Measurements from ENCODE around the gene LAMC3.

LAMC3 gene

DNA sequence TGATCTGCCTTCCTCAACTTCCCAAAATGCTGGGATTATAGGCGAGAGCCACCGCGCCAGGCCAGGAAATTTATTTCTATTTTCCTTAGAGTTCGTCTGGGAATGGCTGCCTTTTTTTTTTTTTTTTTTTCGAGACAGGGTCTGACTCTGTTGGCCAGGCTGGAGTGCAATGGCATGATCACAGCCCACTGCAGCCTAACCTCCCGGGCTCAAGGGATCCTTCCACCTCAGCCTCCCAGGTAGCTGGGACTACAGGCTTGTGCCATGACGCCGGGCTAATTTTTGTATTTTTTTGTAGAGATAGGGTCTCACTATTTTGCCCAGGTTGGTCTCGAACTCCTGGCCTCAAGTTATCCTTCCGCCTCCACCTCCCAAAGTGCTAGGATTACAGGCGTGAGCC lies 888 bp upstream of the LAMC3 start:
- Histone ChIP-seq H3K9me3 (ENCODE audit: control insufficient read depth, low read depth, low read length) (no peaks in the 10 kb centered on the region), H3K9ac (ENCODE audit: low read length) (no peak overlapping the region), H3K4me3 (ENCODE audit: low read length) (no peak overlapping the region), H3K27me3 (ENCODE audit: control insufficient read depth, insufficient read depth, low read length) (peaks cover 20% of the 10 kb centered on the region), H3K4me1 (ENCODE audit: control insufficient read depth, low read depth, low read length) (peaks cover 11% of the 10 kb centered on the region), H3K36me3 (ENCODE audit: control insufficient read depth, low read depth, low read length) (no peaks in the 10 kb centered on the region), H3K27ac (ENCODE audit: low read length) (no peak overlapping the region)

DNA sequence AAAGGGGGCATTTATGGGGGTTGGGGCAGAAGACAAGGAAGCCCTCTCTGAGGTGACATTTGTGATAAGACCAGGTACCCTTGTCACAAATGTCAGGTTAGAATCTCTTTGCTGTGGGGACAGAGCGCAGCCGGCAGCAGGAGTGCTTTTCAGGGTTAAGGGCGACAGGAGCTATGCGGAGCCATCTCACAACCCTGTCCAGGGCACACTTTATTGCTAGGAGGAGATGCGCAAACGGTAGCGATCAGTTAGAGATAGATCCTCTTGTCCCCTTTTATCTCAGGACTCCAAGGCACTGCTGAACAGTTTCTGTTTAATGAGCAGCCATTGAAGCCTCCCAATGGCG lies 438 bp upstream of the LAMC3 start:
- no peaks in the 10 kb centered on the region for H3K36me3 ChIP-seq (ENCODE audit: control insufficient read depth, low read depth, low read length)
- H3K4me3 ChIP-seq (ENCODE audit: low read length) = peak overlapping the region; percentile 53
- peaks cover 11% of the 10 kb centered on the region for H3K4me1 ChIP-seq (ENCODE audit: control insufficient read depth, low read depth, low read length)
- H3K9me3 ChIP-seq (ENCODE audit: control insufficient read depth, low read depth, low read length) = no peaks in the 10 kb centered on the region
- no peak overlapping the region for H3K27ac ChIP-seq (ENCODE audit: low read length)
- peaks cover 20% of the 10 kb centered on the region for H3K27me3 ChIP-seq (ENCODE audit: control insufficient read depth, insufficient read depth, low read length)
- no peak overlapping the region for H3K9ac ChIP-seq (ENCODE audit: low read length)

DNA sequence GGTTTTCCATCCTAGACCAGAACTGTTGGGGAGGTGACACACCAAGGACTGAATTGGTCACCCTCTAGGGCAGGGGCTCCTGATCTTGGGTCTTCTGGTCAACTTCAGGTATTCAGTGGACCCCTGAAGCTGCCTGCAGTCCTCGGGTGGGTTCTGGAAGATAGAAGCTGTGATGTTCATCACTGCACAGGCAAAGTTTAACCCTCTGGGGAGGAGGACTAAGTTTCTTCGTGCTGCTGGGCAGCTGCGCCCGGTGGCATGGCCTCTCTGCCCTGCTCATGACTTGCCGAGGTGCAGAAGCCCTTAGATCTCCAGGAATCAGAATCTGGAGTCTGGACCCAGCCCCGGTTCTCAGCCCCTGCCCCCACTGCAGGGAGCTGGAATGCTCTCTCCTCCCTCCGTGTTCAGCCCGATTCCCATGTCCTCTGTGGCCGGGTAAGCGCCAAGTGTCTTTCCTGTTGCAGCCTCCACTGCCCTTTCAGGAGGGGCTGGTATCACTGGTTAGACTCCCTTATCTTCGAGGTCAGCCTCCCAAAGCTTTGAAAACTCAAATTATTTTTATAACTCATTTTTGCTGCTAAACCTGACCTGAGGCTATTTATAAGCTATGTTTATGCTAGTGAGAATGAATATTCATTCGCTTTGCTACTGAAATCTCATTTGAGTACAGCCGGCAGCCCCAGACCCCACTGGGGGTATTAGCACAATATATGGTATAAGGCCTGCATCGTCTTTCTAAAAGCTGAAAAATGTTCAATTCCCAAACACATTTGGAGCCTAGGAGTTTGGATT lies 1.7 kb downstream of the LAMC3 start:
- peaks cover 11% of the 10 kb centered on the region for H3K4me1 ChIP-seq (ENCODE audit: control insufficient read depth, low read depth, low read length)
- H3K36me3 ChIP-seq (ENCODE audit: control insufficient read depth, low read depth, low read length) = no peaks in the 10 kb centered on the region
- H3K4me3 ChIP-seq (ENCODE audit: low read length) = no peak overlapping the region
- peaks cover 20% of the 10 kb centered on the region for H3K27me3 ChIP-seq (ENCODE audit: control insufficient read depth, insufficient read depth, low read length)
- H3K9ac ChIP-seq (ENCODE audit: low read length) = no peak overlapping the region
- no peak overlapping the region for H3K27ac ChIP-seq (ENCODE audit: low read length)
- H3K9me3 ChIP-seq (ENCODE audit: control insufficient read depth, low read depth, low read length) = no peaks in the 10 kb centered on the region

DNA sequence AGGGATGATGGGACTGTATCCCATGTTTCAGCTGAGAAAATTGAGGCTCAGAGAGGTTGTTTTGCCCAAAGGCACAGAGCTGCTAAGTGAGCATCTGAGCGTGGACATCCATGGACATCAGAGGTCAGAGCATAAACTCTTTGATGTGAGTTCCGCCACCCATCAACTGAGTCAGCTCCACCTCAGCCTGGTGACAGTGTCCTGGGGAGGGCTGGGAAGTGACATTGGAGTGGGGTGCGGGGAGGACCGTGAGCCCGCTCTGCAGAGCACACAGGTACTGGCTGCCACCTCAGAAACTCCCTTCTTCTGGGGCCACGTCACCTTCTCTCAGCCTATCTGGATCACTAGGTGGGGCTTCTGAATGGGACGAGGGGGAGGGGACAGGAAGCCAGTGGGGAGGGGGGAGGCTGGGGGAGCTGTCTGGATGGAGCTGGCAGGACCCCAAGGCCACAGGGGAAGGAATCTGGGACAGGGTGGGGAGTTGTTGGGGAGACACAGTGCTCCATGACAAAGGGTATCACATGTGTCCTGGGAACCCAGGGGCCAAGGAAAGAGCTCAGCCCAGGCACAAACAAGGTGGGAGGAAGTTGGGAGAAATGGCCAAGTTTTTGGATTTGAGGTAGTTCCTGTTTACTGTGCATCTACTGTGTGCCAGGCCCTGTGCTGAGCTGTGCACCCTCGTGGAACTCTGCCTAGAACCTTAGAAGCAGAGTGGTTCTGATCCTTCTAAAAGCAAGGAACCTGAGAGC lies 2.5 kb downstream of the LAMC3 start:
- peaks cover 20% of the 10 kb centered on the region for H3K27me3 ChIP-seq (ENCODE audit: control insufficient read depth, insufficient read depth, low read length)
- no peak overlapping the region for H3K27ac ChIP-seq (ENCODE audit: low read length)
- no peaks in the 10 kb centered on the region for H3K9me3 ChIP-seq (ENCODE audit: control insufficient read depth, low read depth, low read length)
- no peak overlapping the region for H3K9ac ChIP-seq (ENCODE audit: low read length)
- peaks cover 11% of the 10 kb centered on the region for H3K4me1 ChIP-seq (ENCODE audit: control insufficient read depth, low read depth, low read length)
- H3K4me3 ChIP-seq (ENCODE audit: low read length) = no peak overlapping the region
- H3K36me3 ChIP-seq (ENCODE audit: control insufficient read depth, low read depth, low read length) = no peaks in the 10 kb centered on the region

DNA sequence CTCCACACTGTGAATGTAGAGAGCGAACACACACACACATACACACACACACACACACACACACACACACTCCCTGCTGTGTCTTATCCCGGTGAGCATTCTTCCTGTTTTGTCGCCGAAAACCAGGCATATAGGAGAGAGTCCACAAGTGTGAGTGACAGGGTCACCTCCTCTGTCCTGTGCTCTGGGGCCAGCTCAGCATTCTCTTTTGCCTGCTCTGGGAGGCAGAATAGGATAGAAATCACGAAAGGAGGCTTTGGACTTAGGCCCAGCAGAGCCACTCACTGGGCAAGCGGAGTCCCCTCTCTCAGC lies 3.0 kb downstream of the LAMC3 start:
- Histone ChIP-seq H3K9me3 (ENCODE audit: control insufficient read depth, low read depth, low read length) (no peaks in the 10 kb centered on the region), H3K27ac (ENCODE audit: low read length) (no peak overlapping the region), H3K9ac (ENCODE audit: low read length) (no peak overlapping the region), H3K4me1 (ENCODE audit: control insufficient read depth, low read depth, low read length) (peaks cover 11% of the 10 kb centered on the region), H3K4me3 (ENCODE audit: low read length) (no peak overlapping the region), H3K36me3 (ENCODE audit: control insufficient read depth, low read depth, low read length) (no peaks in the 10 kb centered on the region), H3K27me3 (ENCODE audit: control insufficient read depth, insufficient read depth, low read length) (peaks cover 20% of the 10 kb centered on the region)

DNA sequence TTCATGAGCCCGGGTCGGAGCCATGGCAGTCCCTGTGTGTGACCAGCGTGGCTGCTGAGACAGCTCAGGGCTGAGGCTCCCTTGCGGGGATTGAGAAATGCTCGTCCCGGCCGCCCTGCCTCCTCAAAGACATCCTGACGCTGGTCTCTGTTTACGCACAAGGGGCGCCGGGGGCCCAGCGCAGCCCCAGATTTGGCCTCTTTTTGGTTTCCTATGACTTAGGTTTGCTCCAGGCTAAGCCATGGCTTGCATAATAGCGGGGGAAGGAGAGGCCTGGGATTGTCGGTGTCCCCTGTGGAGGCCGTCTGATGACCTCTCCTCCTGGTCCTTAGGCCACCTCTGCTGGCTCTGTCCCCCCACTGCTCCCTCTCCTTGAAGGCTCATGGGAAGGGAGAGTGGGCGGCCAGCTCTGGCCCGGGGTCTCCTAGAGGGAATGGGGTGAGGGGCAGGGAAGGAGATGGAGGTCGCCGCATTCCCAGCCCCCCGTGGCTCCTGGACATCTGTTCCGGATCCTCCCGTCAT lies 3.5 kb downstream of the LAMC3 start:
- no peak overlapping the region for H3K9ac ChIP-seq (ENCODE audit: low read length)
- no peaks in the 10 kb centered on the region for H3K9me3 ChIP-seq (ENCODE audit: control insufficient read depth, low read depth, low read length)
- no peaks in the 10 kb centered on the region for H3K36me3 ChIP-seq (ENCODE audit: control insufficient read depth, low read depth, low read length)
- peaks cover 20% of the 10 kb centered on the region for H3K27me3 ChIP-seq (ENCODE audit: control insufficient read depth, insufficient read depth, low read length)
- H3K27ac ChIP-seq (ENCODE audit: low read length) = no peak overlapping the region
- H3K4me1 ChIP-seq (ENCODE audit: control insufficient read depth, low read depth, low read length) = peaks cover 11% of the 10 kb centered on the region
- H3K4me3 ChIP-seq (ENCODE audit: low read length) = no peak overlapping the region

DNA sequence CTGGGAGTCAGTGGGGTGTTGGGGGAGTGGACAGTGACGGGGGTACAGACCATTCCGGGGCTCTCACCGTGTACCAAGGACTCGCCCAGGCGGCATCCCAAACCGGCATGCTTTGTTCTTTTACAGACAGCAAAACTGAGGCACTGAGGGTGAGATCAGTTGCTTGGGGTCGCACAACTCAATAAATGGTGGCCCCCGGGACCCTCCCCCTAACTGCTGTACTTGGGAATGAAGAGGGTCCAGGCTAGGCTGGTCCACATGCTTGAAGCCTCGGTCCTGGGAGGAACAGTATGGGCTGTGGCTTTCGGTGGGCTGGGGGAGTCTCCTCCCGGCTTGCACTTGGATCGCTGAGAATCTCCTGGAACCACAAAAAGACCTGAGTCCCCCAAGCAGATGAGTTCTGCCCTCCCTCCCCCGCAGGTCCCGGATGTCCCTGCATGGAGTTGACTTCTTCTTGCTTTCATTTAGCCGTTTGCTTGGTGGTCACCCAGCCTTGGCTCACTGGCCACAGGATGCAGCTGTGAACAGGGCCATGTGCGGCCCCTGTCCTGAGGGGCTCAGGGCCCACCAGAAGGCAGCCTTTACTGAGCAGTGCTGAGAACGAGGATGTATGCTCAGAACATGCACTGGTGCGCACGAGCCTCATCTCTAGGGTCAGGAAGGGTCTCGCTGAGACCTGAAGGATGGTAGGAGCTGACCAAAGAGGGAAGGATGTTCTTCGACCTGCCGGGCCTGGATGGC lies 4.2 kb downstream of the LAMC3 start:
- Histone ChIP-seq H3K4me1 (ENCODE audit: control insufficient read depth, low read depth, low read length) (peaks cover 11% of the 10 kb centered on the region), H3K27me3 (ENCODE audit: control insufficient read depth, insufficient read depth, low read length) (peaks cover 14% of the 10 kb centered on the region), H3K9me3 (ENCODE audit: control insufficient read depth, low read depth, low read length) (no peaks in the 10 kb centered on the region), H3K27ac (ENCODE audit: low read length) (no peak overlapping the region), H3K9ac (ENCODE audit: low read length) (no peak overlapping the region), H3K4me3 (ENCODE audit: low read length) (no peak overlapping the region), H3K36me3 (ENCODE audit: control insufficient read depth, low read depth, low read length) (no peaks in the 10 kb centered on the region)

DNA sequence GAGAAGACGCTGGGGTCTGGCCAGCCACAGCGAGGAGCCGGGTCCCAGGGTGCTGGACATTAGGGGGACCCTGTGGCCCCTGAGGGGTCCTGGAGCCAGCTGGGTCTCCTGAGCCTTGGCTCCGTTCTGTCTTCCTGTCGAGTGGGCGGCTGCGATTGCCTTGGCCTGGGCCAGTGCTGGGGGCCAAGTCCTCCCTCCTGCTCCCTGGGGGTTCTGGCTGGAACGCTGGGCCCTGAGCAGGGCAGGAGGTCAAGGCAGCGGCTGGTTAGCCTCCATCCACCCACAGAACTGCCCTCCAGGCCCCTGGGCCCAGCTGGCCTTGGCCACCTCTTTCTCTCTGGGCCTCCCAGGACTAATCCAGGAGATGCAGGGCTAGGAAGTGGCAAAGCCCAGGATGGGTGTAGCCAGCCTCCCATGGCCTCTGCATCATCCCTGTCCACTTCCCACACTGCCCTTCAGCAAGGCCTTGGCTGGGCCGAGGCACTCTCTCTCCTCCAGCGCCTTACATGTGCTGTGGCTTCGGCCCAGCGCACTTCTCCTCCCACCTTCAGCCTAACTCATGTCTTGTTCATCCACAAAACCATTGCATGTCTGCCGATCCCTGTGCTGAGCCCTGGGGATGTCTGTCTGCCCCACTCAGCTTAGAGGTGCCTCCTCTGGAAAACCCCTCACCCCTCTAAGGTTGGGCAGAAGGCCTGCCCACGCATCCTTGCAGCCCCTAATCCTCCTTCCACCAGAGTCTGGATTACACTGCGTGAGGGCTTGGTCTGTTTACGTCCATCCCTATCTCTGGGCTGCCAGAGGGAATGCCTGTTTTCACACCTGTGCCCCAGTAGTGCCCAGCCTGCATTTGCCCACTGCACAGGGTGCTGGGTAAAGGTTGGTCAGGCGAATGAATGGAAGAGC lies 5.0 kb downstream of the LAMC3 start:
- Histone ChIP-seq H3K4me1 (ENCODE audit: control insufficient read depth, low read depth, low read length) (peaks cover 11% of the 10 kb centered on the region), H3K27me3 (ENCODE audit: control insufficient read depth, insufficient read depth, low read length) (peaks cover 7% of the 10 kb centered on the region), H3K9ac (ENCODE audit: low read length) (no peak overlapping the region)

DNA sequence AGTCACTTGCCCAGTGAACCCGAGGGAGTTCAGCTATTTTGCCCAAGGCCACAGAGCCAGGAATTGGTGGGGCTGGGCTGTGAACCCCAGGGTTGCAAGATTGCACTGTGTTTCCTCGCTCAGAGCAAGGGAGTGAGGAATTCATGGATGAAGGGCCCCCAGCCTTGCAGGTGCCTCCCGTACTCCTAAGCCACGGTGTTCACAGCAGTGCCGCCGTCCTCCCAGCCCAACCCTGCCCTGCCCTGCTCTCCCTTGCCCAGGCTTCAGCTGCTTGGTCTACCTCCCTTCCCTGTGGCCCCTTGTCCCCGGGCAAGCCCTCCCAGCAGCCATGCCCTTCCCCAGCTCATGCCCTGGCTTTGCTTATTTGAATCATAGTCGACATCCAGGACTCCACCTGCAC lies 6.1 kb downstream of the LAMC3 start:
- Histone ChIP-seq H3K27me3 (ENCODE audit: control insufficient read depth, insufficient read depth, low read length) (no peaks in the 10 kb centered on the region), H3K27ac (ENCODE audit: low read length) (no peak overlapping the region), H3K9ac (ENCODE audit: low read length) (no peak overlapping the region), H3K4me3 (ENCODE audit: low read length) (no peak overlapping the region), H3K9me3 (ENCODE audit: control insufficient read depth, low read depth, low read length) (no peaks in the 10 kb centered on the region), H3K36me3 (ENCODE audit: control insufficient read depth, low read depth, low read length) (no peaks in the 10 kb centered on the region), H3K4me1 (ENCODE audit: control insufficient read depth, low read depth, low read length) (peaks cover 11% of the 10 kb centered on the region)

More for the DNA sequence above, 5.0 kb downstream of the LAMC3 start:
- no peak overlapping the region for H3K4me3 ChIP-seq (ENCODE audit: low read length)
- no peak overlapping the region for H3K27ac ChIP-seq (ENCODE audit: low read length)
- no peaks in the 10 kb centered on the region for H3K36me3 ChIP-seq (ENCODE audit: control insufficient read depth, low read depth, low read length)
- H3K9me3 ChIP-seq (ENCODE audit: control insufficient read depth, low read depth, low read length) = no peaks in the 10 kb centered on the region

DNA sequence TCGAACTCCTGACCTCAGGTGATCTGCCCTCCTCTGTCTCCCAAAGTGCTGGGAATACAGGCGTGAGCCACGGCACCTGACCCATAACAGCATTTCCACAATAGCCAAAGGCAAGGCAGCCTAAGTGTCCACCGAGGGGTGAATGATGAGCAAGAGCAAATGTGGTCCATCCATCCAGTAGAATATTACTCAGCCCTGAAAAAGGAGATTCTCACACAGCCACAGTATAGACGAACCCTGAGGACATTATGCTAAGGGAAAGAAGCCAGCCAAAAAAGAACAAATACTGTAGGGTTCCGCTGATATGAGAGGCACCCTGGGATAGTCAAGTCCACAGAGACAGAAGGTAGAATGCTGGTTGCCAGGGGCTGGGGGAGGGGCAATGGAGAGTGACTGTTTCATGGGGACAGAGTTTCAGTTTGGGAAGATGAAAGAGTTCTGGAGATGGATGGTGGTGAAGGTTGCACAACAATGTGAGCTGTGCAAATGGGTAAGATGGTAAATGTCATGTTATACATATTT lies 7.0 kb downstream of the LAMC3 start:
- Histone ChIP-seq H3K36me3 (ENCODE audit: control insufficient read depth, low read depth, low read length) (no peaks in the 10 kb centered on the region), H3K4me3 (ENCODE audit: low read length) (no peak overlapping the region), H3K27ac (ENCODE audit: low read length) (no peak overlapping the region), H3K27me3 (ENCODE audit: control insufficient read depth, insufficient read depth, low read length) (no peaks in the 10 kb centered on the region), H3K9ac (ENCODE audit: low read length) (no peak overlapping the region), H3K4me1 (ENCODE audit: control insufficient read depth, low read depth, low read length) (peaks cover 11% of the 10 kb centered on the region), H3K9me3 (ENCODE audit: control insufficient read depth, low read depth, low read length) (no peaks in the 10 kb centered on the region)

DNA sequence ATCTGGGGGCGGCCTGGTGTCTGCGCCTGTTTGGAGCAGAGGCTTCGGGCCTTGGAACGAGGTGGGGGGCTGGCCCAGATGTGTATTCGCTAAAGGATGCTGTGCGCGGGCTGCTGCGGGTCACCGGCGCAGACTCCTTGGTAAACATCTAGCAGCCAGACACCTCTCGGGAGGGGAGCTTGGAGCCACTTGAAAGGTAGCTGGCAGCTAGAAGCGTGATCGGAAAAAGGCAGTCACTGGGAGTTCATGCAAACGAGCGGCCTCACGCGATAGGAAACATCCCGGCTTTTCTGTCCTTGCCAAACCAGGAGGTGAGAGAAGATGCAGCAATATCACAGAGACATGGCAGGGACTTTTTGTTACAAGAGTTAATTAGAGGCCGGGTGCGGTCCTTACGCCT lies 8.1 kb downstream of the LAMC3 start:
- no peaks in the 10 kb centered on the region for H3K9me3 ChIP-seq (ENCODE audit: control insufficient read depth, low read depth, low read length)
- no peak overlapping the region for H3K9ac ChIP-seq (ENCODE audit: low read length)
- H3K36me3 ChIP-seq (ENCODE audit: control insufficient read depth, low read depth, low read length) = no peaks in the 10 kb centered on the region
- no peak overlapping the region for H3K4me3 ChIP-seq (ENCODE audit: low read length)
- H3K4me1 ChIP-seq (ENCODE audit: control insufficient read depth, low read depth, low read length) = peaks cover 5% of the 10 kb centered on the region
- no peaks in the 10 kb centered on the region for H3K27me3 ChIP-seq (ENCODE audit: control insufficient read depth, insufficient read depth, low read length)
- no peak overlapping the region for H3K27ac ChIP-seq (ENCODE audit: low read length)
